ENCODE measurements around the gene PRKCZ.

Gene PRKCZ

GRCh38 chr1:2155788-2156187, 105.6 kb downstream of the PRKCZ start:
- no peak overlapping the region for H3K4me3 ChIP-seq (replicated peaks; ENCODE audit: low read depth, low read length)
- no peak for DNase-seq (ENCODE audit: extremely low read depth, low read depth)
- TF ChIP-seq, protein P1, sequence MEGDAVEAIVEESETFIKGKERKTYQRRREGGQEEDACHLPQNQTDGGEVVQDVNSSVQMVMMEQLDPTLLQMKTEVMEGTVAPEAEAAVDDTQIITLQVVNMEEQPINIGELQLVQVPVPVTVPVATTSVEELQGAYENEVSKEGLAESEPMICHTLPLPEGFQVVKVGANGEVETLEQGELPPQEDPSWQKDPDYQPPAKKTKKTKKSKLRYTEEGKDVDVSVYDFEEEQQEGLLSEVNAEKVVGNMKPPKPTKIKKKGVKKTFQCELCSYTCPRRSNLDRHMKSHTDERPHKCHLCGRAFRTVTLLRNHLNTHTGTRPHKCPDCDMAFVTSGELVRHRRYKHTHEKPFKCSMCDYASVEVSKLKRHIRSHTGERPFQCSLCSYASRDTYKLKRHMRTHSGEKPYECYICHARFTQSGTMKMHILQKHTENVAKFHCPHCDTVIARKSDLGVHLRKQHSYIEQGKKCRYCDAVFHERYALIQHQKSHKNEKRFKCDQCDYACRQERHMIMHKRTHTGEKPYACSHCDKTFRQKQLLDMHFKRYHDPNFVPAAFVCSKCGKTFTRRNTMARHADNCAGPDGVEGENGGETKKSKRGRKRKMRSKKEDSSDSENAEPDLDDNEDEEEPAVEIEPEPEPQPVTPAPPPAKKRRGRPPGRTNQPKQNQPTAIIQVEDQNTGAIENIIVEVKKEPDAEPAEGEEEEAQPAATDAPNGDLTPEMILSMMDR (IDR thresholded peaks at IDR 0.05; ENCODE audit: low read depth, low read length, missing control alignments): no peak

DNA sequence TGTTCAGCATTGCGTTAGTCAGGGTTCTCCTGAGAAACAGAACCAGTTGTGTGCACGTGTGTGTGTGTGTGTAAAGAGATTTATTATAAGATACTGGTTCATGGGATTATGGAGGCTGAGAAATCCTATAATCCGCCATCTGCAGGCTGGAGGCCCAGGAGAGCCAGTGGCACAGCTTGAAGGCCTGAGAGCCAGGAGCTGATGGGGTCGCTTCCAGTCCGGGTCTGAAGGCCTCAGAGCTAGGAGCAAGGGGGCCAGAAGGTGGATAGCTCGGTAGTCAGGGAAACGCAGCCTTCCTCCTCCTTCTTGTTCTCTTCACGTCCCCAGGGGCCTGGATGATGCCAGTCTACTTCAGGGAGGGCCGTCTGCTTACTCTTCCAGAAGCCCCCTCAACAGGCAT, 106.7 kb downstream of the PRKCZ start:
- no peak for DNase-seq (ENCODE audit: extremely low read depth, low read depth)
- TF ChIP-seq, protein P1 (IDR thresholded peaks at IDR 0.05; ENCODE audit: low read depth, low read length, missing control alignments): no peak
- H3K4me3 ChIP-seq (replicated peaks; ENCODE audit: low read depth, low read length): no peak overlapping the region

DNA sequence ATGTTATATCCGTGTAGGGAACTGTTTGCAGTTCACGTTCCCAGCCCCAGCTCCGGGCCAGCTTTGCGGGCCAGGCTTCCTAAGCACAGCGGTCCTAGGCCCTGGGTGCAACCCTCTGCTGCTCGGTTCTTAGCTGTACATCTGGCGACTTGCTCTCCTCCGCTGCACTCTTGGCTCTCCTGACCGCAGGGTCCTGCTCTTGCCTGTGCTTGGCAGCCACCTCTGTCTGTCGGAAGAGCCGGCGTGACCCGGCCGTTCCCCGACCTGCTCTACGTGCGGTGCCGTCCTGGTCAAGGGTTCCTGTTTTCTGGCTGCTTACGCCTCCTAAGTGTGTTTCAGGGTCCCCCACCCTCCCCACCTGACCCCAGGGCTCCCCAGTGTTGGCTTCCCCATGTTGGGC, 107.6 kb downstream of the PRKCZ start:
- H3K4me3 ChIP-seq (replicated peaks; ENCODE audit: low read depth, low read length): no peak overlapping the region
- DNase-seq (ENCODE audit: extremely low read depth, low read depth): no peak

DNA sequence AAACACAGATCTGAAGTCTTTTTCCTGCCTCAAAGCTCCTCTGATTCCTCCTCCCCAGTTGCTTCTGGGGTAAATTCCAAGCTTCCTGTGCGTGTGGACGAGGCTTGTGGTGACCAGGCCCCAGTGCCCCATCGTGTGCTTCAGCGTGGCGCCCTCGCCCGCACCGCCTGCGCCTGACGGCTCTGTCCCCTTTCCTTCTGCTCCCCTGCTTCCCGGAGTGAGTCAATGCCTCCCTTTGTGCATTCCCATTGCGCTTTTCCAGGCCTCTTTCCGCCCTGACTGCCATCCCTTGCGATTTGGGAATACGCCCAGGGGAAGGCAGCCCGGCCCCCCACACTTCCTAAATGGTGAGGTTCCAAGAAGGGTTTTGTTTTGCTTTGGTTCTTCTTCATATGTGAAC, 108.1 kb downstream of the PRKCZ start:
- TF ChIP-seq, protein P1 (IDR thresholded peaks at IDR 0.05; ENCODE audit: low read depth, low read length, missing control alignments): no peak
- no peak overlapping the region for H3K4me3 ChIP-seq (replicated peaks; ENCODE audit: low read depth, low read length)
- no peak for DNase-seq (ENCODE audit: extremely low read depth, low read depth)

More for the DNA sequence above, 107.6 kb downstream of the PRKCZ start:
- TF ChIP-seq, protein P1 (IDR thresholded peaks at IDR 0.05; ENCODE audit: low read depth, low read length, missing control alignments): no peak

GRCh38 chr1:2159124-2159523, 108.9 kb downstream of the PRKCZ start:
- TF ChIP-seq, protein P1 (IDR thresholded peaks at IDR 0.05; ENCODE audit: low read depth, low read length, missing control alignments): no peak
- DNase-seq (ENCODE audit: extremely low read depth, low read depth): no peak

GRCh38 chr1:2160451-2161300, 110.5 kb downstream of the PRKCZ start:
- TF ChIP-seq, protein P1 (IDR thresholded peaks at IDR 0.05; ENCODE audit: low read depth, low read length, missing control alignments): no peak
- no peak for DNase-seq (ENCODE audit: extremely low read depth, low read depth)
- H3K4me3 ChIP-seq (replicated peaks; ENCODE audit: low read depth, low read length): no peak overlapping the region

More at GRCh38 chr1:2159124-2159523, 108.9 kb downstream of the PRKCZ start:
- H3K4me3 ChIP-seq (replicated peaks; ENCODE audit: low read depth, low read length): no peak overlapping the region
